H1 (cell line): ENCODE results near the gene RTN4RL2. TPM values are rescaled to one million over a fixed set of nuclear protein-coding genes. Genes with fewer than 3 reads are reported as not detected.

Experiments used
- CTBP2 ChIP-seq: IDR thresholded peaks from 2 replicates; pipeline ENCODE4 v1.7.0; 2011; ENCODE audit warnings: borderline replicate concordance, mild to moderate bottlenecking, moderate library complexity, mixed read lengths, low read length; ENCODE audit not compliant: insufficient read depth, insufficient read length
- polyA plus RNA-seq, 7 experiments: library from polyadenylated mRNA; depleted of rRNA in 3 of 7; stranded (reverse) in 5 of 7; unstranded in 2 of 7; fragments of >200 nt in 5 of 7; fragments of 200-250 nt in 2 of 7; gene quantifications; 1 replicate in 5 of 7; 2 replicates in 1 of 7; 4 replicates in 1 of 7; pipeline versions ENCODE4 v1.2.1 to v1.2.3, GENCODE V29; 2011 to 2013; ENCODE audit warnings: missing spikeins in 2 of 7, mixed read lengths in 2 of 7
- total RNA-seq: library from RNA; stranded (reverse); fragmentation: NEBNext Ultra II Directional; extraction: Animal tissue kit (Norgen Biotek cat#: 25700); gene quantifications from 2 replicates; pipeline ENCODE4 v1.2.1, GENCODE V29; 2021

RTN4RL2 gene
- total and polyA plus RNA-seq, 2 of the 8 experiments (the other 6 are each of a cell fraction or from before 2014, with no cell fraction given), result 11.4 to 23.7 TPM

- no peak for TF ChIP-seq CTBP2
Measured at GRCh38 chr11:57422669-57423068, 37.7 kb upstream of the RTN4RL2 start (continued).
